ENCODE data around the gene CUL1. TPM values are rescaled to one million over a fixed set of nuclear protein-coding genes. Genes with fewer than 3 reads are reported as not detected.

CUL1 gene
- polyA plus RNA-seq, 1 donor from 2014 or later: 77.5 TPM

GRCh38 chr7:148657929-148658328 is 40.8 kb upstream of the CUL1 start:
- no peak overlapping the region for H3K4me2 ChIP-seq (ENCODE audit: low read length)
- TF ChIP-seq RAD21 (conservative IDR thresholded peaks at IDR 0.05) (no peak), POLR2AphosphoS5 (IDR thresholded peaks at IDR 0.05) (no peak), TAF1 (IDR thresholded peaks at IDR 0.05; ENCODE audit: low read depth) (no peak), REST (IDR thresholded peaks at IDR 0.05; ENCODE audit: borderline replicate concordance) (no peak), EP300 (conservative IDR thresholded peaks at IDR 0.05; ENCODE audit: poor library complexity, severe bottlenecking) (no peak)
- no peak overlapping the region for H3K27ac ChIP-seq (ENCODE audit: low read length)

GRCh38 chr7:148661471-148661870 is 37.2 kb upstream of the CUL1 start:
- TF ChIP-seq EP300 (conservative IDR thresholded peaks at IDR 0.05; ENCODE audit: poor library complexity, severe bottlenecking) (no peak), SMC3 (conservative IDR thresholded peaks at IDR 0.05; ENCODE audit: poor library complexity) (no peak), POLR2AphosphoS5 (IDR thresholded peaks at IDR 0.05) (no peak), REST (IDR thresholded peaks at IDR 0.05; ENCODE audit: borderline replicate concordance) (no peak), TAF1 (IDR thresholded peaks at IDR 0.05; ENCODE audit: low read depth) (no peak), MXI1 (conservative IDR thresholded peaks at IDR 0.05; ENCODE audit: poor library complexity, severe bottlenecking) (no peak), EZH2 (IDR thresholded peaks at IDR 0.05; ENCODE audit: borderline replicate concordance, insufficient read depth, low read length, poor library complexity, severe bottlenecking) (no peak), CTCF (IDR thresholded peaks at IDR 0.05; ENCODE audit: poor library complexity, severe bottlenecking) (no peak), RAD21 (conservative IDR thresholded peaks at IDR 0.05) (no peak)
- H3F3A ChIP-seq (ENCODE audit: insufficient read depth, low read length, poor library complexity, severe bottlenecking): no peaks in the 10 kb centered on the region
- H3K9me2 ChIP-seq (ENCODE audit: insufficient read depth, low read length): no peaks in the 10 kb centered on the region
- H3K79me2 ChIP-seq (replicated peaks; ENCODE audit: insufficient read depth, low read length): no peaks in the 10 kb centered on the region
- H4K20me1 ChIP-seq (ENCODE audit: insufficient read depth): no peaks in the 10 kb centered on the region
- no peak overlapping the region for H3K9ac ChIP-seq (ENCODE audit: low read length)
- H3K4me2 ChIP-seq (ENCODE audit: low read length): no peak overlapping the region
- no peaks in the 10 kb centered on the region for H3K27me3 ChIP-seq (ENCODE audit: insufficient read depth, low read depth, low read length)
- H3K4me3 ChIP-seq (ENCODE audit: low read length): no peak overlapping the region
- H3K27ac ChIP-seq (ENCODE audit: low read length): no peak overlapping the region
- no peaks in the 10 kb centered on the region for H3K9me3 ChIP-seq (ENCODE audit: low read length)
- no peaks in the 10 kb centered on the region for H3K36me3 ChIP-seq (ENCODE audit: insufficient read depth, low read length)
- no peak overlapping the region for H2AFZ ChIP-seq (ENCODE audit: low read depth, low read length)

More at GRCh38 chr7:148657929-148658328, 40.8 kb upstream of the CUL1 start:
- no peaks in the 10 kb centered on the region for H3K9me3 ChIP-seq (ENCODE audit: low read length)
- H3K4me3 ChIP-seq (ENCODE audit: low read length): no peak overlapping the region
- H2AFZ ChIP-seq (ENCODE audit: low read depth, low read length): no peak overlapping the region
- H4K20me1 ChIP-seq (ENCODE audit: insufficient read depth): no peaks in the 10 kb centered on the region
- H3K79me2 ChIP-seq (replicated peaks; ENCODE audit: insufficient read depth, low read length): no peaks in the 10 kb centered on the region
- no peaks in the 10 kb centered on the region for H3F3A ChIP-seq (ENCODE audit: insufficient read depth, low read length, poor library complexity, severe bottlenecking)
- H3K9ac ChIP-seq (ENCODE audit: low read length): no peak overlapping the region
- no peaks in the 10 kb centered on the region for H3K36me3 ChIP-seq (ENCODE audit: insufficient read depth, low read length)
- H3K27me3 ChIP-seq (ENCODE audit: insufficient read depth, low read depth, low read length): no peaks in the 10 kb centered on the region
- H3K9me2 ChIP-seq (ENCODE audit: insufficient read depth, low read length): no peaks in the 10 kb centered on the region
